ENCODE measurements around the gene CNTFR.

GRCh38 chr9:34584970-34585369 is 4.6 kb downstream of the CNTFR start:
- no peak for TF ChIP-seq CTCF (IDR thresholded peaks at IDR 0.05)
- no peak for TF ChIP-seq POLR2A (IDR thresholded peaks at IDR 0.05)

Measured in body of pancreas (tissue), 4 donors.